ENCODE measurements around the gene SH3GL2.
"Not testable (repeated sequence)": the region's sequence is repeated elsewhere in the genome, so short reads cannot be mapped to it uniquely, and the experiment has no call there.

SH3GL2 gene

GRCh38 chr9:17760250-17760649 is 181.4 kb downstream of the SH3GL2 start:
- no peak for DNase-seq

DNA sequence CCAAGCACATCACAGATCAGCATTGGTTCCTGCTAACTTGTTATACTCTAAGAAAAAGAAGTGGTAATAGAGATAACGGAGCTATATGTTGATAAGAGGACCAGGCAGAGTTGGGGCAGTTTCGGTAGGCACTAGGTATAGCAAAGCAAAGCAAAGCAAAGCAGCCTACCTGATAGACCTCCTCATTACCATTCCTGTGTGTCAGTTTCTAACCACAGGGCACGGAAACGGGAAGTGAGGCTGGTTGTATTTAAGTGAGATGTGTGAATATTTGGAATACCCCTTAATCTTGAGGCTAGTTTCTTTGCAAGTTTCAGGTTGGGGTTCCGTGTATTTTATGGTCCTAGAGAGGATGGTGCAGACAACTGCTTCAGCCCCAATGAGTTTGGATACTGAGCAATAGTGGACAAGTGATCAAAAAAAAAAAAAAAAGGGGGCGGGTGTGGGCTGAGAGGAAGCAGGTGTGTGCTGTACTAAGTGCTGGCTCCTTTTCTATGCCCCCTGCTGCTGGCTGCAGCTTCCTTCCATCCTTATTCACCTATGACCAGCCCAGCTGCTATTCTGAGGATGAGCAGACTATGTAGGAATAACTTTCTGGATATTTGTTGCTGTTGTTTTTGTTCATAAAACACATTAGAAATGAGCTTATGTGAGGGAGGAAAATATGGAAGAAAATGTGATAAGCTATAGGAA is 183.3 kb downstream of the SH3GL2 start:
- no peak for DNase-seq

GRCh38 chr9:17764306-17764705 is 185.4 kb downstream of the SH3GL2 start:
- no peak for DNase-seq

DNA sequence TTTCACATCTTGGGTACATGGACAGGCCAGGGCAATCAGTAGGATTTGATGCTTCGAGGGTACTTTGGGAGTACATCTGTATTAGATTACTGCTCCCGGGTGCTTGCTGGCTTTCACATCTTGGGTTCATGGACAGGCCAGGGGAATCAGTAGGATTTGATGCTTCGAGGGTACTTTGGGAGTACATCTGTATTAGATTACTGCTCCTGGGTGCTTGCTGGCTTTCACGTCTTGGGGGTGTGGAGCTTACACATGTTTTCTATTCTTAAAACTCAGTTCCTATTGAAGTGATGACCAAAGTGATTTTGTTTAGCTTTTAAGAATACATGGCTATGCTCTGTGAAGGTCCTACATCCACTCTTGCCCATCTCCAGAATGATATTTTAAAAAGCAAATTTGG is 186.3 kb downstream of the SH3GL2 start:
- DNase-seq, result not testable (repeated sequence)

GRCh38 chr9:17772223-17772622 is 193.4 kb downstream of the SH3GL2 start:
- no peak for DNase-seq

DNA sequence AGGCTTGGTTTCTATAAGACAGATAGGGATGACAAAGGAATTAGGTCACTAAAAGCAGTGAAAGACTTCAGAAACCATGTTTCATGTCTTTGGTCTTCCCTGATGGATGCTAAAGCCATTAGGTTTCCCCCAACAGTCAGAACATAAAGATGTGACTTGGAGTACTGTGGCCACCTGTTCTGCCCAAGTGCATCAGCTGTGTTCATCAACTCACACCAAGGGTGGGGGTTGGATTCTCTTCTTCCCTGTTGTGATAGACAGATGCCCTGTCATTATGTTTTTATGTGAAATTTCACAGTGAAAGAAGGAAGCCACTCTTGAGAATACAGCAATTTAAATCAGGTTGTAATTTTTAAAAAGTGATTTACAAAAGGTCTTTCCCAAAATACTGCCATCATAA is 196.8 kb downstream of the SH3GL2 start:
- DNase-seq, result no peak

- no peak for DNase-seq
These were observed 197.9 kb downstream of the SH3GL2 start for GRCh38 chr9:17776735-17777134.

DNA sequence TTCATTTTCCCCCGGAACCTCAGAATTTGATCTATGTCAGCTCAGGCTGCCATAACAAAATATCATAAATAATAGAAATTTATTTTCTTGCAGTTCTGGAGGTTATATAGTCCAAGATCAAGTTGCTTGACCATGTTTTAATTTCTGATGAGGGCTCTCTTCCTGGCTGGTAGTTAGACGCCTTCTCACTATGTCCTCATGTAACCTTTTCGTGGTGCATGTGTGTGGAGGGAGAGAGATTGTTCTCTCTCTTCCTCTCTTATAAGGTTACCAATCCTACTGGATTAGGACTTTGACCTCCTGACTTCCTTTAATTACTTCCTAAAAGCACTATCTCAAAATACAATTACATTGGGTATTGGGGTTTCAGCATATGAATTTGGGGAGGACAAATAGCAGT is 198.6 kb downstream of the SH3GL2 start:
- no peak for DNase-seq

GRCh38 chr9:17782430-17783149 is 203.7 kb downstream of the SH3GL2 start:
- DNase-seq, result no peak

- no peak for DNase-seq
These were observed 204.4 kb downstream of the SH3GL2 start for GRCh38 chr9:17783227-17783626.

DNA sequence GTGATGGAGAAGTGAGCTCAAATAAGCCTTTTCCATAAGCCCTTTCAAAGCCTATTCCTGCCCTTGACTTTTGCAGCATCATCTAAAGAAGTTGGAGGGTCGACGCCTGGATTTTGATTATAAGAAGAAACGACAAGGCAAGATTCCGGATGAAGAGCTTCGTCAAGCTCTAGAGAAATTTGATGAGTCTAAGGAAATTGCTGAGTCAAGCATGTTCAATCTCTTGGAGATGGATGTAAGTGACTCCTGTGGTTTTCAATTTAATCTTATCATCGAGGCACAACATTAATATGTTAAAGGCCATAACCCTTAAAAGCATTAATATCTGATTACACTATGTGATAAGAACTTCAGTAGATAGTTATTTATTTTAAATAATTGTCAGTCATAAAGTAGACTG is 210.4 kb downstream of the SH3GL2 start:
- DNase-seq, result no peak

GRCh38 chr9:17793713-17794622 is 215.1 kb downstream of the SH3GL2 start:
- no peak for DNase-seq

GRCh38 chr9:17795744-17796143 is 216.9 kb downstream of the SH3GL2 start:
- DNase-seq, result no peak

DNA sequence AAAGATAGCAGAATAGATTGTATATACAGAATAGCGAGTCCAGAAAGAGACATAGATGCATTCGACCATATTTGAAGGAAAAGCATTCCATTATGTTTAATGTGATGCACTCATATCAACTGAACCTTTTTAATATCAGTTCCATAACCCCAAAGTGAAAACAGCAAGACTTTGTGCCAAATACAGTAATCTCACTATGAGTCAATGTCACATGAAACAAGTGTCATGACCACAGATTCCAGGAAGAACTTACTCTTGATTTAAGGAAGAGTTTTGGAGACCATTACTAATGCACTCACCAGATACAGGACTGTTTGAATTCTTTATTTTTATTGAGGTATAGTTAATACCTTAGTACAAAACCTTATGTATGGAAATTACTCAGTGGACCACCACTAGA is 220.5 kb downstream of the SH3GL2 start:
- no peak for DNase-seq

DNA sequence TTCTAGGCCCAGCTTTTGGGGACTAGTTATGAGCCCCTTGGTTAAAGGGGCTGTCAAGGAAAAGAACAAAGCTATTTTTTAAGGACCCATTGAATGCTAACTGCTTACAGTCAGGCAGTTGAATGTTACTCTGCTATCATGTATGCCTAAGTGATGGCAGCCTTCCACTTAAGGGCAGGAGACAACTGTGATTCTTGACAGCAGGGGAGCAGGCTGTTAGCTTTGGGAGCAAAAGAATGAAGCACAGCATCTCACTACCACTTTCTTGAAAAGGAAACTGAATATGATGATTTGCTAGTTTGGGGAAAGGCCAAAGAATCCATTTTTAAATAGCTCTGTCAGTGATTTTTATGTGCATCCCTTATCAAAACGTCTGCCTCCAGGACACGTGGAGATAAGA is 221.6 kb downstream of the SH3GL2 start:
- no peak for DNase-seq

DNA sequence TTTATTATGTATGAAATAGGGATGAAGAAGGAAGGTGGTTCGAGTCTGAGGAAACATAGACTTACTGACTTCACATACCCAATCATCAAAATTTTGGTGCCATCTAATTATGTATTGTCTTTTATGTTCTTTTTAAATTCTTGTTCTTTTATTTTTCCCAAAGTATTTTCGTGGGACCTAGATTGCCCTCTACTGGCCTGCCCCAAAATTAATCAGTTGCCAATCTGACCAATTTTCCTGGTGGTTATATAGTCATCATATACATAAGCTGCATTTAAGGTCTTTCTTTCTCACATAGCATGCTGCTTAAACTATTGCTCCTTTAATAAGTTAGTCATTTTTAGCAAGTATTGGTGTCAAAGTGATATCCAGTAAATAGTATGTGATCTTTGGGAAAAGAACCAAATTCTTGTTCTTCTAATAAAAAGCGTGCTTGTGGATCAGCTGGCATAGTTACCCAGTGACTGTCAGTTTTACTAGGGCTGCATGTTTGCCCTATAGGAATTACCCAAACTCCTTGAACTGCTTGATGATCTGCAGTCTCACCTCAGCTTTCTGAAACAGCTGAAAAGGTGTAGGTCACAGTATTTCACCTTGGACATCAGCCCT is 223.5 kb downstream of the SH3GL2 start:
- no peak for DNase-seq

DNA sequence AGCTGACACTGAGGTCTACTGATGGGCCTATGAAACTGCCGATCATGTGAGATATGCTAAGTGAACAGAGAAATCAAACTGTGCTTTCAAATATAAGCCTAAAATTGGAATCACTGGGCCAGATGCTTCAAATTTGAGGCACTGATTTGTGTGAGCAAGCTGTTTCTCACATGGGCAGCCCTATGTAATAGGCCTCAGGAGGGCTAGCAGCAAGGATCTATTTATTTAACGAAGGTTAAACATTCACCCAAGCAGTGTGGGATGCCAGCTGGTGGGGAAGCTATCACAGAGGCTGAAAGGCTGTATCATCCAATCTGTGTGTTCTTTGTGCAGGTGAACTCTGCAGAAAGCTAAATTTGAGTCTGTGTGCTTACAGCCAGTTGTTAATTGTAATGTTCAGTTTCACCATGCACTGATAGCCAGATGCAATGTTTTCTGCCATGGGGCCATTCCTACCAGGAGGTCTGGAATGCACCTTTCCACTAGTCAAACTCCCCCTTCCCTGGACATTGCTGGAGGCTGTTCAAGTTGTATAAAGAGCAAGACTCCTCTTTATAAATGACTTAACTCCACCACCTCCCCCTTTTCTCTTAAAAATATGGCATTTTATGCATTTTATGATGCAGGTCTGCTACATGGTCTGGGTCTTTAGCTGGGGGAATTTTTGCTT is 228.9 kb downstream of the SH3GL2 start:
- no peak for DNase-seq

- no peak for DNase-seq
These were observed 231.5 kb downstream of the SH3GL2 start for GRCh38 chr9:17810317-17810716.

GRCh38 chr9:17810728-17811571 is 232.1 kb downstream of the SH3GL2 start:
- peak in 1 of 2 donors; percentile 15 for DNase-seq

DNA sequence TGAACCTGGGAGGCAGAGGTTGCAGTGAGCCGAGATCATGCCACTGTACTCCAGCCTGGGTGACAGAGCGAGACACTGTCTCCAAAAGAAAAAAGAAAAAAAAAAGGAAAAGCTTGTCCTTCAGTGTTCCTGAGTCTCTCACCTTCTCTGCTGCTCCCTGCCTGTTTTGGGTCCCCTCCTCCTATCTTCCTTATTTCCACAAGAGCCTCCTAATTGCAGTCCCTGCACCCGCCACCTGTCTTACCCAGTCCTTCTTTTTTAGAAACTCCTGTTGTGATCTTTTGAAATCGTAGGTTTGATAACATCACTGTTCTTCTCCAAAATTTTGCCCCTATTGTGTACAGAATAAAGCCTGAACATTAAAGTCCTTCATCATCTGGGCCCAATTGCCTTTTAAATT is 234.9 kb downstream of the SH3GL2 start:
- no peak for DNase-seq

- no peak for DNase-seq
These were observed 237.7 kb downstream of the SH3GL2 start for GRCh38 chr9:17816431-17817027.
